ENCODE measurements around the gene AXIN2.

Gene AXIN2

GRCh38 chr17:65533852-65534457, 27.5 kb downstream of the AXIN2 start:
- no peaks in the 10 kb centered on the region for H3K79me2 ChIP-seq (ENCODE audit: insufficient read depth, low read depth)
- TF ChIP-seq CTCF (conservative IDR thresholded peaks at IDR 0.05; ENCODE audit: low read depth, low read length): no peak
- H3K36me3 ChIP-seq (ENCODE audit: insufficient read depth): no peaks in the 10 kb centered on the region
- H2AFZ ChIP-seq (ENCODE audit: low read depth): no peak overlapping the region
- no peak overlapping the region for H3K27ac ChIP-seq
- H3K27me3 ChIP-seq (ENCODE audit: insufficient read depth, low read depth): no peaks in the 10 kb centered on the region
- no peaks in the 10 kb centered on the region for H3K4me1 ChIP-seq (ENCODE audit: low read depth, poor library complexity, severe bottlenecking)
- H3K4me3 ChIP-seq (IDR thresholded peaks at IDR 0.05; ENCODE audit: insufficient read depth, low read depth, low read length): no peak overlapping the region
- no peak overlapping the region for H3K9ac ChIP-seq
- no peaks in the 10 kb centered on the region for H4K20me1 ChIP-seq (ENCODE audit: insufficient read depth)
- H3K4me2 ChIP-seq: no peak overlapping the region

GRCh38 chr17:65533056-65533745, 28.2 kb downstream of the AXIN2 start:
- no peak overlapping the region for H3K9ac ChIP-seq
- no peaks in the 10 kb centered on the region for H3K79me2 ChIP-seq (ENCODE audit: insufficient read depth, low read depth)
- no peaks in the 10 kb centered on the region for H3K27me3 ChIP-seq (ENCODE audit: insufficient read depth, low read depth)
- H2AFZ ChIP-seq (ENCODE audit: low read depth): no peak overlapping the region
- no peak overlapping the region for H3K27ac ChIP-seq
- no peaks in the 10 kb centered on the region for H4K20me1 ChIP-seq (ENCODE audit: insufficient read depth)
- TF ChIP-seq CTCF (conservative IDR thresholded peaks at IDR 0.05; ENCODE audit: low read depth, low read length): no peak
- no peak overlapping the region for H3K4me3 ChIP-seq (IDR thresholded peaks at IDR 0.05; ENCODE audit: insufficient read depth, low read depth, low read length)
- H3K4me2 ChIP-seq: no peak overlapping the region
- no peaks in the 10 kb centered on the region for H3K4me1 ChIP-seq (ENCODE audit: low read depth, poor library complexity, severe bottlenecking)
- H3K36me3 ChIP-seq (ENCODE audit: insufficient read depth): no peaks in the 10 kb centered on the region

GRCh38 chr17:65532101-65532890, 29.2 kb downstream of the AXIN2 start:
- H3K79me2 ChIP-seq (ENCODE audit: insufficient read depth, low read depth): no peaks in the 10 kb centered on the region
- H2AFZ ChIP-seq (ENCODE audit: low read depth): no peak overlapping the region
- TF ChIP-seq CTCF (conservative IDR thresholded peaks at IDR 0.05; ENCODE audit: low read depth, low read length): no peak
- H4K20me1 ChIP-seq (ENCODE audit: insufficient read depth): no peaks in the 10 kb centered on the region
- no peak overlapping the region for H3K9ac ChIP-seq
- H3K4me2 ChIP-seq: no peak overlapping the region
- H3K27me3 ChIP-seq (ENCODE audit: insufficient read depth, low read depth): no peaks in the 10 kb centered on the region
- H3K4me3 ChIP-seq (IDR thresholded peaks at IDR 0.05; ENCODE audit: insufficient read depth, low read depth, low read length): no peak overlapping the region
- no peaks in the 10 kb centered on the region for H3K4me1 ChIP-seq (ENCODE audit: low read depth, poor library complexity, severe bottlenecking)
- H3K27ac ChIP-seq: no peak overlapping the region
- no peaks in the 10 kb centered on the region for H3K36me3 ChIP-seq (ENCODE audit: insufficient read depth)

- Histone ChIP-seq H3K27me3 (ENCODE audit: insufficient read depth, low read depth) (no peaks in the 10 kb centered on the region), H3K4me1 (ENCODE audit: low read depth, poor library complexity, severe bottlenecking) (no peaks in the 10 kb centered on the region), H3K4me3 (IDR thresholded peaks at IDR 0.05; ENCODE audit: insufficient read depth, low read depth, low read length) (no peak overlapping the region), H3K9ac (no peak overlapping the region), H3K27ac (no peak overlapping the region), H3K79me2 (ENCODE audit: insufficient read depth, low read depth) (no peaks in the 10 kb centered on the region), H3K36me3 (ENCODE audit: insufficient read depth) (no peaks in the 10 kb centered on the region), H3K4me2 (no peak overlapping the region), H4K20me1 (ENCODE audit: insufficient read depth) (no peaks in the 10 kb centered on the region), H2AFZ (ENCODE audit: low read depth) (no peak overlapping the region)
- no peak for TF ChIP-seq CTCF (conservative IDR thresholded peaks at IDR 0.05; ENCODE audit: low read depth, low read length)
Measured at GRCh38 chr17:65531256-65532100, 30.0 kb downstream of the AXIN2 start.
